Liver (tissue), 9 donors: ENCODE measurements around the gene CAMK1D. TPM values are rescaled to one million over a fixed set of nuclear protein-coding genes. Genes with fewer than 3 reads are reported as not detected.

Experiments used
- DNase-seq: peaks from one replicate; pipeline ENCODE4 v3.0.0-alpha.2; 2017; ENCODE audit warnings: low spot score
- H3K27ac ChIP-seq, 2 donors: one replicate each; pipeline ENCODE4 v1.7.0; 2013; ENCODE audit warnings: inconsistent platforms in 2 of 2, low read length in 2 of 2, control low read depth in 1 of 2, low read depth in 1 of 2, mild to moderate bottlenecking in 1 of 2
- H3K27me3 ChIP-seq, 4 donors: one replicate each; pipeline versions ENCODE4 v1.6.1 to v1.7.0; 2013; ENCODE audit warnings: low read length in 3 of 4, inconsistent platforms in 1 of 4, mild to moderate bottlenecking in 1 of 4, moderate library complexity in 1 of 4; ENCODE audit not compliant: control insufficient read depth in 4 of 4, insufficient read depth in 4 of 4
- H3K36me3 ChIP-seq, 4 donors: one replicate each; pipeline versions ENCODE4 v1.6.1 to v1.7.0; 2013; ENCODE audit warnings: low read length in 3 of 4, mild to moderate bottlenecking in 3 of 4, low read depth in 1 of 4, moderate library complexity in 1 of 4; ENCODE audit not compliant: control insufficient read depth in 4 of 4, insufficient read depth in 3 of 4
- H3K4me1 ChIP-seq, 4 donors: one replicate each; pipeline versions ENCODE4 v1.6.1 to v1.7.0; 2013; ENCODE audit warnings: low read length in 3 of 4, mild to moderate bottlenecking in 3 of 4, moderate library complexity in 1 of 4; ENCODE audit not compliant: control insufficient read depth in 4 of 4, insufficient read depth in 4 of 4
- H3K4me3 ChIP-seq, 3 donors: one replicate each; pipeline versions ENCODE4 v1.6.1 to v1.7.0; 2013; ENCODE audit warnings: low read length in 3 of 3, control low read depth in 1 of 3, low read depth in 1 of 3, mild to moderate bottlenecking in 1 of 3
- H3K9ac ChIP-seq, 2 donors: one replicate each; pipeline ENCODE4 v1.7.0; 2013; ENCODE audit warnings: low read length in 2 of 2, mild to moderate bottlenecking in 2 of 2, moderate library complexity in 2 of 2, control low read depth in 1 of 2, low read depth in 1 of 2
- H3K9me3 ChIP-seq, 4 donors: one replicate each; pipeline versions ENCODE4 v1.6.1 to v1.7.0; 2013; ENCODE audit warnings: low read length in 3 of 4; ENCODE audit not compliant: control insufficient read depth in 4 of 4
- EGR1 ChIP-seq, 2 donors: IDR thresholded peaks; 2 replicates each; pipeline ENCODE4 v1.6.1; 2016 to 2018; ENCODE audit warnings: antibody characterized with exemption in 2 of 2, low read depth in 2 of 2
- FOXA1 ChIP-seq: IDR thresholded peaks from 2 replicates; pipeline ENCODE4 v1.6.1; 2016; ENCODE audit warnings: antibody characterized with exemption
- FOXA2 ChIP-seq: IDR thresholded peaks from 2 replicates; pipeline ENCODE4 v1.6.1; 2016; ENCODE audit warnings: antibody characterized with exemption
- HNF4A ChIP-seq, 2 donors: conservative IDR thresholded peaks; 2 replicates each; pipeline ENCODE4 v1.6.1; 2016; ENCODE audit warnings: antibody characterized with exemption in 2 of 2, mild to moderate bottlenecking in 2 of 2
- HNF4G ChIP-seq: IDR thresholded peaks from 2 replicates; pipeline ENCODE4 v1.6.1; 2016; ENCODE audit warnings: antibody characterized with exemption
- JUND ChIP-seq, 2 donors: IDR thresholded peaks; 2 replicates each; pipeline ENCODE4 v1.6.1; 2016; ENCODE audit warnings: antibody characterized with exemption in 2 of 2
- RAD21 ChIP-seq, 2 donors: IDR thresholded peaks; 2 replicates each; pipeline ENCODE4 v1.6.1; 2016; ENCODE audit warnings: antibody characterized with exemption in 2 of 2, mild to moderate bottlenecking in 2 of 2
- RXRA ChIP-seq, 2 donors: IDR thresholded peaks; 2 replicates each; pipeline ENCODE4 v1.6.1; 2017 to 2018; ENCODE audit warnings: antibody characterized with exemption in 2 of 2, mild to moderate bottlenecking in 1 of 2
- SP1 ChIP-seq: IDR thresholded peaks from 2 replicates; pipeline ENCODE4 v1.6.1; 2018; ENCODE audit warnings: antibody characterized with exemption, mild to moderate bottlenecking
- TAF1 ChIP-seq: conservative IDR thresholded peaks from 2 replicates; pipeline ENCODE4 v1.6.1; 2016; ENCODE audit warnings: antibody characterized with exemption, mild to moderate bottlenecking
- YY1 ChIP-seq: IDR thresholded peaks from 2 replicates; pipeline ENCODE4 v1.6.1; 2016; ENCODE audit warnings: antibody characterized with exemption, mild to moderate bottlenecking
- WGBS: extraction: QIAGEN DNeasy Blood & Tissue Kit; methylation state at CpG from one replicate; pipeline ENCODE4 v1.1.7; 2013; 5-methylcytosine and 5-hydroxymethylcytosine counted together
- polyA plus RNA-seq, 2 donors: library from polyadenylated mRNA; stranded (reverse) in 1 of 2; unstranded in 1 of 2; fragments of 200-250 nt in 1 of 2; fragments of >200 nt in 1 of 2; fragmentation: Nextera tagmentation in 1 of 2; extraction: Ambion mirVana in 1 of 2; gene quantifications; one replicate each; pipeline versions ENCODE4 v1.2.1 to v1.2.3, GENCODE V29; 2013 to 2015
- total RNA-seq, 2 donors: library from RNA; depleted of rRNA; stranded (reverse); fragments of >200 nt; gene quantifications; one replicate each; pipeline ENCODE4 v1.2.3, GENCODE V29; 2014
- TF ChIP-seq, protein P1 (sequence below): IDR thresholded peaks from 2 replicates; pipeline ENCODE4 v1.6.1; 2016; ENCODE audit warnings: antibody characterized with exemption
- TF ChIP-seq, protein P2 (sequence below): IDR thresholded peaks from 2 replicates; pipeline ENCODE4 v1.6.1; 2016; ENCODE audit warnings: antibody characterized with exemption
- TF ChIP-seq, protein P3 (sequence below): IDR thresholded peaks from 2 replicates; pipeline ENCODE4 v1.6.1; 2016; ENCODE audit warnings: antibody characterized with exemption, mild to moderate bottlenecking
- TF ChIP-seq, protein P4 (sequence below): IDR thresholded peaks from 2 replicates; pipeline ENCODE4 v1.6.1; 2016; ENCODE audit warnings: antibody characterized with exemption
- donor health status: healthy.
- donor health status: healthy.
- donor health status: healthy.
- donor health status: healthy.
- donor health status: healthy.

Gene CAMK1D
- total and polyA plus RNA-seq, 4 donors: 2.7 to 10.1 (median 4.2) TPM

DNA sequence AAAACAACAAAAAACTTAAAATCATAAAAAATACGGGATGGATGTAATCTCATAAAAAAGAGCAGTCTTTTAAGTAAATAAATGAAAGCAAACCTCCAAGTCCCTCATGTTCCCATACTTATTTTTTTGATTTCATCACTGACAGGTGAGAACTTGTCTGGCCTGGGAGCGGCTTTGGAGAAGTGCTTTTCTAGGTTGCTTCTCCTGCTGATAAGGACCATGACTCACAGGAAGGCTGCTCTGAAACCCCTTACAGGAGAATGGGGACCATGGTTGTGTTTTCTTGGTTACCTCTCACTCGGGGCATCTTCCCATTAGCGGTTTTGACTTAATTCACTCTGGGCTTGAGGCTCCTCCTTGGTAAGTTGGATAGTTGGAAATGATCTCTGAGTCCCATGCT lies 237.4 kb downstream of the CAMK1D start:
- DNase-seq: no peak
- Histone ChIP-seq H3K9ac (no peak overlapping the region), H3K27ac (no peak overlapping the region), H3K4me3 (no peak overlapping the region), H3K36me3 (no peaks in the 10 kb centered on the region), H3K4me1 (peaks cover 2 to 31% (median 20%) of the 10 kb centered on the region in 4 donors), H3K27me3 (no peaks in the 10 kb centered on the region), H3K9me3 (no peaks in the 10 kb centered on the region)
- TF ChIP-seq HNF4G (no peak), RAD21 (IDR thresholded peaks at IDR 0.05) (no peak)
- WGBS: 91% methylated on average over 4 of the region's 4 CpGs

DNA sequence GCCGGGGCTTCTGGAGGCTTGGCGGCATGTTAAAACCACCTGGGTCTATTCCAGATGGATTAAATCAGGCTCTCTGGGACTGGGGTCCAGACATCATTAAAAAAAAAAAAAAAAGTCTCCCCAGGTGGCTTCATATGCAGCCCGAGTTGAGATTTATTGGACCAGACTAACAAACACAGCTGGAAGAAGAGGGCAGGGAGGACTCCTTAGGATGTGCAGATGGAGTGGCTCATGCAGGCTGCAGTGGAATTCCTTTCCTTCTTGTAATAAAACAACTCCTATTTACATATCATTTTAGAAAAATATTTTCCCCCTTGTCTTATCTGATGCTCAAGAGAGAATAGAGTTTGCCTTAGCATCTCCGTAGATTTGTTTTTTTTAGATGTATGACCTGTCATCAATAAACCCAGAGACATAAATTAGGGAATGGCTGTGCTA lies 238.1 kb downstream of the CAMK1D start:
- no peak for DNase-seq

DNA sequence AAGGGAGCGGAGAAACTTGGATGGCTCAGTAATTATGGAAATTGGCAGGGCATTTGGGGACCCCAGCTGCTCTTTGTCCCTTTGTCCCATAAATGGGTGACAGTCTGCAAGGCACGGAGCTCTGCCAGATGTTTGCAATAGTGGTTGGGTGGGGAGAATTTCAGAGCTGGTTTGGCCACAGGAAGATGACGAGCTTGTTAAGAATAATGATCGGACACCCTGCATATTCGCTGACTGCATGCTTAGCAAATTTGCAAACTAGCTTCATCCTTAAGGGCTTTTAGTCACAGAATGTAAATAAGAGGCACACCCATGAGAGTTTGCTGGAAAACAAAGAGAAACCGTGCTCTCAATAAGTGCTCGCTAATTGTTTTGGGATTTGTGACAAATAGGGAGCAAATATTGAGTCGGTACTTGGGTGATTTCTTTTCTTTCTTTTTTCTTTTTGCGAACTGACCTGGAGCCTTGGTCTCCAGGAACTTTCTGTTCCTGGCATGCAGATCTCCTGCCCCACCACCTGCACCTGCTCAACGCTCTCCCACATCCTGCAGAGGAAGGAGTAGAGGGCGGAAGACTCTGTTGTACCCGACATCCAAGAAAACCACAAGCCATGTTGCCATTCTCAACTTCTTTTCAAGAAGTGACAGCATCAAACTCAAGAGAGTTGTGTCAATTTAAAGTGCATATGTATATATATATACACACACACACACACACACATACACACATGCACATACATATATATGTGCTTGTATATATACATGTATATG lies 238.9 kb downstream of the CAMK1D start:
- DNase-seq: no peak
- Histone ChIP-seq H3K4me1 (peaks cover 2 to 41% (median 23%) of the 10 kb centered on the region in 4 donors), H3K4me3 (no peak overlapping the region), H3K9me3 (no peaks in the 10 kb centered on the region), H3K9ac (no peak overlapping the region), H3K27me3 (no peaks in the 10 kb centered on the region), H3K36me3 (no peaks in the 10 kb centered on the region), H3K27ac (no peak overlapping the region)
- TF ChIP-seq HNF4G: no peak
- TF ChIP-seq, protein P1, sequence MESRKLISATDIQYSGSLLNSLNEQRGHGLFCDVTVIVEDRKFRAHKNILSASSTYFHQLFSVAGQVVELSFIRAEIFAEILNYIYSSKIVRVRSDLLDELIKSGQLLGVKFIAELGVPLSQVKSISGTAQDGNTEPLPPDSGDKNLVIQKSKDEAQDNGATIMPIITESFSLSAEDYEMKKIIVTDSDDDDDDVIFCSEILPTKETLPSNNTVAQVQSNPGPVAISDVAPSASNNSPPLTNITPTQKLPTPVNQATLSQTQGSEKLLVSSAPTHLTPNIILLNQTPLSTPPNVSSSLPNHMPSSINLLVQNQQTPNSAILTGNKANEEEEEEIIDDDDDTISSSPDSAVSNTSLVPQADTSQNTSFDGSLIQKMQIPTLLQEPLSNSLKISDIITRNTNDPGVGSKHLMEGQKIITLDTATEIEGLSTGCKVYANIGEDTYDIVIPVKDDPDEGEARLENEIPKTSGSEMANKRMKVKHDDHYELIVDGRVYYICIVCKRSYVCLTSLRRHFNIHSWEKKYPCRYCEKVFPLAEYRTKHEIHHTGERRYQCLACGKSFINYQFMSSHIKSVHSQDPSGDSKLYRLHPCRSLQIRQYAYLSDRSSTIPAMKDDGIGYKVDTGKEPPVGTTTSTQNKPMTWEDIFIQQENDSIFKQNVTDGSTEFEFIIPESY: no peak
- TF ChIP-seq RXRA (IDR thresholded peaks at IDR 0.05): no peak
- TF ChIP-seq, protein P2, sequence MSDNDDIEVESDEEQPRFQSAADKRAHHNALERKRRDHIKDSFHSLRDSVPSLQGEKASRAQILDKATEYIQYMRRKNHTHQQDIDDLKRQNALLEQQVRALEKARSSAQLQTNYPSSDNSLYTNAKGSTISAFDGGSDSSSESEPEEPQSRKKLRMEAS: no peak
- TF ChIP-seq HNF4A (conservative IDR thresholded peaks at IDR 0.05): no peak
- no peak for TF ChIP-seq YY1
- no peak for TF ChIP-seq EGR1 (IDR thresholded peaks at IDR 0.05; ENCODE audit: low read depth in 2 of 2)
- 73% methylated on average over 12 of the region's 12 CpGs for WGBS

More for the DNA sequence above, 238.1 kb downstream of the CAMK1D start:
- no peak overlapping the region for H3K4me3 ChIP-seq
- H3K9me3 ChIP-seq: no peaks in the 10 kb centered on the region
- peaks cover 2 to 38% (median 22%) of the 10 kb centered on the region in 4 donors for H3K4me1 ChIP-seq
- H3K27ac ChIP-seq: no peak overlapping the region
- H3K36me3 ChIP-seq: no peaks in the 10 kb centered on the region
- 88% methylated on average over 4 of the region's 4 CpGs for WGBS
- H3K9ac ChIP-seq: no peak overlapping the region
- TF ChIP-seq SP1 (no peak), FOXA1 (no peak), HNF4A (conservative IDR thresholded peaks at IDR 0.05) (no peak), RAD21 (IDR thresholded peaks at IDR 0.05) (no peak), FOXA2 (no peak), EGR1 (IDR thresholded peaks at IDR 0.05; ENCODE audit: low read depth in 2 of 2) (no peak), YY1 (no peak), HNF4G (no peak), JUND (IDR thresholded peaks at IDR 0.05) (no peak), TAF1 (no peak)
- TF ChIP-seq, protein P3, sequence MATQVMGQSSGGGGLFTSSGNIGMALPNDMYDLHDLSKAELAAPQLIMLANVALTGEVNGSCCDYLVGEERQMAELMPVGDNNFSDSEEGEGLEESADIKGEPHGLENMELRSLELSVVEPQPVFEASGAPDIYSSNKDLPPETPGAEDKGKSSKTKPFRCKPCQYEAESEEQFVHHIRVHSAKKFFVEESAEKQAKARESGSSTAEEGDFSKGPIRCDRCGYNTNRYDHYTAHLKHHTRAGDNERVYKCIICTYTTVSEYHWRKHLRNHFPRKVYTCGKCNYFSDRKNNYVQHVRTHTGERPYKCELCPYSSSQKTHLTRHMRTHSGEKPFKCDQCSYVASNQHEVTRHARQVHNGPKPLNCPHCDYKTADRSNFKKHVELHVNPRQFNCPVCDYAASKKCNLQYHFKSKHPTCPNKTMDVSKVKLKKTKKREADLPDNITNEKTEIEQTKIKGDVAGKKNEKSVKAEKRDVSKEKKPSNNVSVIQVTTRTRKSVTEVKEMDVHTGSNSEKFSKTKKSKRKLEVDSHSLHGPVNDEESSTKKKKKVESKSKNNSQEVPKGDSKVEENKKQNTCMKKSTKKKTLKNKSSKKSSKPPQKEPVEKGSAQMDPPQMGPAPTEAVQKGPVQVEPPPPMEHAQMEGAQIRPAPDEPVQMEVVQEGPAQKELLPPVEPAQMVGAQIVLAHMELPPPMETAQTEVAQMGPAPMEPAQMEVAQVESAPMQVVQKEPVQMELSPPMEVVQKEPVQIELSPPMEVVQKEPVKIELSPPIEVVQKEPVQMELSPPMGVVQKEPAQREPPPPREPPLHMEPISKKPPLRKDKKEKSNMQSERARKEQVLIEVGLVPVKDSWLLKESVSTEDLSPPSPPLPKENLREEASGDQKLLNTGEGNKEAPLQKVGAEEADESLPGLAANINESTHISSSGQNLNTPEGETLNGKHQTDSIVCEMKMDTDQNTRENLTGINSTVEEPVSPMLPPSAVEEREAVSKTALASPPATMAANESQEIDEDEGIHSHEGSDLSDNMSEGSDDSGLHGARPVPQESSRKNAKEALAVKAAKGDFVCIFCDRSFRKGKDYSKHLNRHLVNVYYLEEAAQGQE: no peak
- TF ChIP-seq, protein P4, sequence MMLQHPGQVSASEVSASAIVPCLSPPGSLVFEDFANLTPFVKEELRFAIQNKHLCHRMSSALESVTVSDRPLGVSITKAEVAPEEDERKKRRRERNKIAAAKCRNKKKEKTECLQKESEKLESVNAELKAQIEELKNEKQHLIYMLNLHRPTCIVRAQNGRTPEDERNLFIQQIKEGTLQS: no peak
- TF ChIP-seq, protein P2: no peak
- H3K27me3 ChIP-seq: no peaks in the 10 kb centered on the region
